ENCODE results near the gene CCDC149. TPM values are rescaled to one million over a fixed set of nuclear protein-coding genes. Genes with fewer than 3 reads are reported as not detected.

Gene CCDC149
- total RNA-seq, 1 experiment from 2014 or later, result 8.9 TPM

DNA sequence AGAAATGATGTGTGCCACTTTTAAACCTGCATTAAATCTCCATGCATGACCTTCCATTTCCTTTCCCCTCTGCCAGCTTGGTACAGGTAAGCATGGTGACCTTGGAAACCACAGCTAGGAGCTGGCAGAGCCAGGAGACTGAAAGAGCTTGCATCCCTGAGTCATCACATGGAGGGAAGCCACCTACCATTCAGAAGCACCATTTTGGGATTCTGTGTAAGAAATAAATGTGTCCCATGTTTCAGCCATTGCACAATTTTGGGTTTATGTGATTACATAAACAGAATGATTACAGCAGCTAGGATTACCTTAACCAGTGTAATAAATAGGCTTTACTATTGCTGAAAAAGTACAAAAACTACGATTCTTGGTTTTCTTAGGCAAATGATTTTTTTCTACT lies 17.3 kb upstream of the CCDC149 start:
- CTCF ChIA-PET, result no interaction called here
- BruUV-seq (replicated peaks), result no TSS peak
- intact Hi-C loops (cut with micrococcal nuclease; ENCODE audit: unreplicated experiment), result no loop called here
- H3K27ac Mint-ChIP-seq (ENCODE audit: unreplicated experiment), result no peak overlapping the region
- H3K27me3 Mint-ChIP-seq (ENCODE audit: unreplicated experiment), result peaks cover 45% of the 10 kb centered on the region
- H3K9me3 Mint-ChIP-seq (ENCODE audit: low read depth, unreplicated experiment), result no peaks in the 10 kb centered on the region
- no peaks in the 10 kb centered on the region for H3K4me1 Mint-ChIP-seq (ENCODE audit: low read depth, unreplicated experiment)
- TF ChIP-seq, protein P1, sequence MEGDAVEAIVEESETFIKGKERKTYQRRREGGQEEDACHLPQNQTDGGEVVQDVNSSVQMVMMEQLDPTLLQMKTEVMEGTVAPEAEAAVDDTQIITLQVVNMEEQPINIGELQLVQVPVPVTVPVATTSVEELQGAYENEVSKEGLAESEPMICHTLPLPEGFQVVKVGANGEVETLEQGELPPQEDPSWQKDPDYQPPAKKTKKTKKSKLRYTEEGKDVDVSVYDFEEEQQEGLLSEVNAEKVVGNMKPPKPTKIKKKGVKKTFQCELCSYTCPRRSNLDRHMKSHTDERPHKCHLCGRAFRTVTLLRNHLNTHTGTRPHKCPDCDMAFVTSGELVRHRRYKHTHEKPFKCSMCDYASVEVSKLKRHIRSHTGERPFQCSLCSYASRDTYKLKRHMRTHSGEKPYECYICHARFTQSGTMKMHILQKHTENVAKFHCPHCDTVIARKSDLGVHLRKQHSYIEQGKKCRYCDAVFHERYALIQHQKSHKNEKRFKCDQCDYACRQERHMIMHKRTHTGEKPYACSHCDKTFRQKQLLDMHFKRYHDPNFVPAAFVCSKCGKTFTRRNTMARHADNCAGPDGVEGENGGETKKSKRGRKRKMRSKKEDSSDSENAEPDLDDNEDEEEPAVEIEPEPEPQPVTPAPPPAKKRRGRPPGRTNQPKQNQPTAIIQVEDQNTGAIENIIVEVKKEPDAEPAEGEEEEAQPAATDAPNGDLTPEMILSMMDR (IDR thresholded peaks at IDR 0.05; ENCODE audit: unreplicated experiment), result no peak
- no peaks in the 10 kb centered on the region for H3K36me3 Mint-ChIP-seq (ENCODE audit: insufficient read depth, unreplicated experiment)
- H3K4me3 Mint-ChIP-seq (ENCODE audit: low read depth, unreplicated experiment), result no peak overlapping the region
- DNase-seq, result no peak

DNA sequence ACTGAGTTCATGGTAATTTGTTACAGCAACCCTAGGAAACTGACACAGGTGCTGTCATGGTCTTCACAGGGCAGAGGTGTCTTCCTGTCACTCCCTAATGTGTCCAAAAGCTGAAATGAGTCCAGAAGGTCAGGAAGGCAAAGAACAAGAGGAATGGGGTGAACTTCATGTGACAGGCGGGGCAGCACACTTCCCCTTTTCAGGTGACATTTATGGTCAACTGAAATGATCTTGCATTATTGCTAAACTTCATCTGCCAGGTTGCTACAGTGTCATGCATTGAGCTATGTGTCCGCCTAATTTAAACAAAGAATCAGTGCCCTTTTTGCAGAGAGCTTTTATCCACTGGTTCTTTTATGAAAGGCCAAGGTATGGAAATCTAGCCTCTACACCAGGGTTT lies 15.9 kb upstream of the CCDC149 start:
- BruUV-seq (replicated peaks), result no TSS peak
- H3K9me3 Mint-ChIP-seq (ENCODE audit: low read depth, unreplicated experiment), result no peaks in the 10 kb centered on the region
- no peaks in the 10 kb centered on the region for H3K4me1 Mint-ChIP-seq (ENCODE audit: low read depth, unreplicated experiment)

DNA sequence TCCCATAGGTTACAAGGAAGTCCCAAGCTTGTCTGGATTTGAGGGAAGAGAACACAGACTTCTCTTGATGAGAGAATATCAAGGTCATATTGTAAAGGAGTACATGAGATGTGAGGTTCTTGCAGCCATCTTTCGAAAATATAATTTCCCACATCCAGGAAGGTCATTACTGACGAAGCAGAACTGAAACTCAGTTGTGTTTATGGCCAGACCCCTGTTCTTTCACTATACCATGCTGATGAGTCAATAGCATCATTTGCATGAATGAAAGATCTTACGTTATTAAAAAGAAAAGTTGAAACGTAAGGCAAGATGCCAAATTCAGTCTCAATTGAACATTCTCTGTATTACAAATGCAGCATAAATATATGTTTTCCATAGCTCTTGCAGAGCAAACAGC lies 14.2 kb upstream of the CCDC149 start:
- TF ChIP-seq, protein P1 (IDR thresholded peaks at IDR 0.05; ENCODE audit: unreplicated experiment), result no peak
- no peak overlapping the region for H3K4me3 Mint-ChIP-seq (ENCODE audit: low read depth, unreplicated experiment)
- intact Hi-C loops (cut with micrococcal nuclease; ENCODE audit: unreplicated experiment), result no loop called here
- CTCF ChIA-PET, result no interaction called here
- H3K27ac Mint-ChIP-seq (ENCODE audit: unreplicated experiment), result no peak overlapping the region
- H3K27me3 Mint-ChIP-seq (ENCODE audit: unreplicated experiment), result peaks cover 45% of the 10 kb centered on the region
- H3K36me3 Mint-ChIP-seq (ENCODE audit: insufficient read depth, unreplicated experiment), result no peaks in the 10 kb centered on the region
- no peaks in the 10 kb centered on the region for H3K9me3 Mint-ChIP-seq (ENCODE audit: low read depth, unreplicated experiment)
- no peaks in the 10 kb centered on the region for H3K4me1 Mint-ChIP-seq (ENCODE audit: low read depth, unreplicated experiment)
- no peak for DNase-seq
- no TSS peak for BruUV-seq (replicated peaks)

More for the DNA sequence above, 15.9 kb upstream of the CCDC149 start:
- CTCF ChIA-PET, result no interaction called here
- Mint-ChIP-seq H3K27me3 (ENCODE audit: unreplicated experiment) (peaks cover 45% of the 10 kb centered on the region), H3K36me3 (ENCODE audit: insufficient read depth, unreplicated experiment) (no peaks in the 10 kb centered on the region), H3K27ac (ENCODE audit: unreplicated experiment) (no peak overlapping the region), H3K4me3 (ENCODE audit: low read depth, unreplicated experiment) (no peak overlapping the region)
- TF ChIP-seq, protein P1 (IDR thresholded peaks at IDR 0.05; ENCODE audit: unreplicated experiment), result no peak
- DNase-seq, result no peak
- intact Hi-C loops (cut with micrococcal nuclease; ENCODE audit: unreplicated experiment), result no loop called here

DNA sequence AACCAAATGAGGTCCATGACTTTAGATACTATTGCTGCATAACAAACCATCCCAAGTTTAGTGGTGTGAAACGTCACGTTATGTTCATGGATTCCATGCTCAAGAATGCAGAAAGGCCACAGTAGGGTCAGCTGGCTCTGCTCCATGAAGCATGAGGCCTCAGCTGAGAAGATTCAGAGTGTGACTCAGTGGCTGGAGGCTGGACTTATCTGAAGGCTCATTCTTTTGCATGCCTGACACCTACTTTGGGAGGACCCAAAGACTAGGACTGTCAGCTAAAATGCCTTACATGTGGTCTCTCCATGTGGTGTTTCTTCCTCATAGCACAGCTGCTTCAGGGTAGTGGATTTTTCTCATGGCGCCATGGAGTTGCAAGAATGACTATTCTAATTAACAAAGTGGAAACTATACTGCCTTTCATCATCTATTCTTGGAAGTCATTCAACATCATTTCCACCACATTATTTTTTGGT lies 11.5 kb upstream of the CCDC149 start:
- Mint-ChIP-seq H3K36me3 (ENCODE audit: insufficient read depth, unreplicated experiment) (no peaks in the 10 kb centered on the region), H3K4me1 (ENCODE audit: low read depth, unreplicated experiment) (no peaks in the 10 kb centered on the region), H3K27me3 (ENCODE audit: unreplicated experiment) (peaks cover 36% of the 10 kb centered on the region), H3K27ac (ENCODE audit: unreplicated experiment) (no peak overlapping the region), H3K4me3 (ENCODE audit: low read depth, unreplicated experiment) (no peak overlapping the region), H3K9me3 (ENCODE audit: low read depth, unreplicated experiment) (no peaks in the 10 kb centered on the region)
- CTCF ChIA-PET, result no interaction called here
- TF ChIP-seq, protein P1 (IDR thresholded peaks at IDR 0.05; ENCODE audit: unreplicated experiment), result no peak
- no TSS peak for BruUV-seq (replicated peaks)
- intact Hi-C loops (cut with micrococcal nuclease; ENCODE audit: unreplicated experiment), result no loop called here
- no peak for DNase-seq

Measured in Calu3 (cell line).